CD4-positive, alpha-beta T cell treated with Interferon gamma for 1 hour (primary cell): Measurements from ENCODE around the gene SMNDC1.

Experiments
- DNase-seq: peaks from one replicate; pipeline ENCODE4 v3.0.0-alpha.2; 2020

SMNDC1 gene

GRCh38 chr10:110244550-110244949 is 60.2 kb downstream of the SMNDC1 start:
- no peak for DNase-seq

- DNase-seq = no peak
Observed at GRCh38 chr10:110242511-110242910, 62.2 kb downstream of the SMNDC1 start.

- DNase-seq = no peak
Observed at GRCh38 chr10:110241841-110242240, 62.9 kb downstream of the SMNDC1 start.

- DNase-seq = no peak
Observed at GRCh38 chr10:110241407-110241806, 63.3 kb downstream of the SMNDC1 start.
